Measurements from ENCODE around the gene MRPL43. TPM values are rescaled to one million over a fixed set of nuclear protein-coding genes. Genes with fewer than 3 reads are reported as not detected.
A peak's percentile ranks its signal among the peaks of the same experiment; 100 is the strongest.

Gene MRPL43
- total and polyA plus RNA-seq, 9 of the 15 experiments (the other 6 are each of a cell fraction or from before 2014, with no cell fraction given), result 15.1 to 63.7 (median 37.2) TPM

GRCh38 chr10:101031796-101032636 lies 44.7 kb upstream of the MRPL43 start:
- ChIA-PET POLR2A (interaction anchor here (1.0 to 1.7 kb wide), 3 partner anchors 9 to 13 kb away, joined by 4 to 6 read pairs (median 5); no protein-coding TSS in a partner anchor), CTCF (ENCODE audit: low intra/inter-chr PET ratio) (no interaction called here)
- FAIRE-seq (no peak), ATAC-seq (no peak), DNase-seq (ENCODE audit: extremely low read depth in 1 of 4, low spot score in 3 of 4) (no peak)
- Histone ChIP-seq H3K4me1 (replicated peaks in 1 of 2; ENCODE audit: control insufficient read depth in 2 of 2, insufficient read depth in 2 of 2, low read length in 2 of 2) (peaks cover 12 to 45% of the 10 kb centered on the region in 2 experiments), H3K79me2 (ENCODE audit: control insufficient read depth, insufficient read depth, low read length) (no peaks in the 10 kb centered on the region), H3K27ac (ENCODE audit: extremely low read depth, low read depth, low read length) (no peak overlapping the region), H2AFZ (ENCODE audit: low read depth, low read length) (peak overlapping the region; percentile 34; the same call in 1 of the 2 replicates), H3K4me3 (no peak overlapping the region), H3K9me1 (ENCODE audit: control insufficient read depth, insufficient read depth, low read length) (no peaks in the 10 kb centered on the region), H3K9ac (ENCODE audit: insufficient read depth in 1 of 2, low read depth in 2 of 2, low read length in 2 of 2) (no peak overlapping the region; a peak in 1 of 4 replicates), H3K27me3 (ENCODE audit: control insufficient read depth in 2 of 2, insufficient read depth in 2 of 2, low read length in 2 of 2) (peaks cover 2 to 4% of the 10 kb centered on the region in 2 experiments; a peak in 4 of 5 replicates), H3K36me3 (ENCODE audit: control insufficient read depth, insufficient read depth, low read length) (no peaks in the 10 kb centered on the region), H4K20me1 (replicated peaks; ENCODE audit: control insufficient read depth, insufficient read depth, low read length) (no peaks in the 10 kb centered on the region), H3K9me3 (replicated peaks; ENCODE audit: control insufficient read depth, insufficient read depth, low read depth, low read length) (no peaks in the 10 kb centered on the region), H3K4me2 (ENCODE audit: insufficient read depth, low read length) (peak overlapping the region; percentile 57)
- intact Hi-C loops (cut with micrococcal nuclease) (loop anchor here (5.0 to 10.0 kb wide), 2 partner anchors 35 to 413 kb away; no protein-coding TSS in a partner anchor), in situ Hi-C loops (cut with MboI) (no loop called here)
- no TSS peak for BruUV-seq (replicated peaks)
- 26% methylated on average over 21 of the region's 47 CpGs for WGBS (ENCODE audit: insufficient coverage, low coverage, missing lambda C conversion rate)
- TF ChIP-seq KDM5B (IDR thresholded peaks at IDR 0.05; ENCODE audit: insufficient replicate concordance, low read depth, low read length) (peak; percentile 30), ATF1 (CRISPR knock-in tag; IDR thresholded peaks at IDR 0.05) (no peak), ATF1 (tag; IDR thresholded peaks at IDR 0.05) (peak; percentile 84), PHB2 (IDR thresholded peaks at IDR 0.05; ENCODE audit: low read depth) (no peak), ZNF76 (CRISPR knock-in tag; IDR thresholded peaks at IDR 0.05; ENCODE audit: borderline replicate concordance) (no peak), CREB1 (IDR thresholded peaks at IDR 0.05) (peak; percentile 53; the same call in 1 of the 2 replicates), CREB1 (CRISPR knock-in tag; IDR thresholded peaks at IDR 0.05) (no peak; the same call in 1 of the 2 replicates), ZNF717 (CRISPR knock-in tag; IDR thresholded peaks at IDR 0.05) (no peak), SAFB (IDR thresholded peaks at IDR 0.05; ENCODE audit: borderline replicate concordance, low read depth, low read length) (peak; percentile 41; the same call in 1 of the 2 replicates)
